Umbilical cord (tissue), 2 donors: ENCODE data around the gene MAEA. TPM values are rescaled to one million over a fixed set of nuclear protein-coding genes. Genes with fewer than 3 reads are reported as not detected.

Source experiments
- DNase-seq: peaks from one replicate; pipeline ENCODE4 v3.0.0-alpha.2; 2015; ENCODE audit warnings: low spot score
- total RNA-seq: library from RNA; depleted of rRNA; stranded (reverse); fragments of >200 nt; gene quantifications from one replicate; pipeline ENCODE4 v1.2.3, GENCODE V29; 2014; ENCODE audit warnings: low replicate concordance; ENCODE audit not compliant: insufficient read depth

Gene MAEA
- total RNA-seq, 1 donor from 2014 or later: 29.6 TPM

- no peak for DNase-seq
Measured at GRCh38 chr4:1377606-1378261, 88.0 kb downstream of the MAEA start.

- no peak for DNase-seq
Measured at GRCh38 chr4:1378559-1379231, 89.0 kb downstream of the MAEA start.

- no peak for DNase-seq
Measured at GRCh38 chr4:1379351-1379781, 89.7 kb downstream of the MAEA start.

GRCh38 chr4:1379801-1380331 lies 90.2 kb downstream of the MAEA start:
- no peak for DNase-seq

- no peak for DNase-seq
Measured at GRCh38 chr4:1380368-1381151, 90.9 kb downstream of the MAEA start.

GRCh38 chr4:1381181-1381621 lies 91.5 kb downstream of the MAEA start:
- no peak for DNase-seq

GRCh38 chr4:1381944-1382541 lies 92.4 kb downstream of the MAEA start:
- no peak for DNase-seq

- DNase-seq: no peak
Measured at GRCh38 chr4:1382776-1383727, 93.4 kb downstream of the MAEA start.

GRCh38 chr4:1383728-1384591 lies 94.3 kb downstream of the MAEA start:
- no peak for DNase-seq

- DNase-seq: no peak
Measured at GRCh38 chr4:1384675-1385372, 95.1 kb downstream of the MAEA start.

- no peak for DNase-seq
Measured at GRCh38 chr4:1385373-1386340, 96.0 kb downstream of the MAEA start.

Other genes with a start within 250 kb of the MAEA start
- 9.1 TPM for gene RNF212, start 176.3 kb upstream of the MAEA start, total RNA-seq
- gene SPON2, start 117.3 kb upstream of the MAEA start, total RNA-seq: 84.3 TPM
- gene CTBP1, start 40.8 kb upstream of the MAEA start, total RNA-seq: 193 TPM
- gene UVSSA, start 57.3 kb downstream of the MAEA start, total RNA-seq: 7.5 TPM
- 1.9 TPM for gene NKX1-1, start 116.6 kb downstream of the MAEA start, total RNA-seq